Prostate gland (tissue), 2 donors: ENCODE measurements around the gene CD27.

ENCODE experiments used
- CTCF ChIP-seq, 4 experiments: fragments of 200-600 bp in 2 of 4; fragments of 450-650 bp in 2 of 4; sonication (generic) in 2 of 4; IDR thresholded peaks; 1 replicate in 3 of 4; 2 replicates in 1 of 4; pipeline ENCODE4 v1.5.1; 2016 to 2019; ENCODE audit warnings: antibody characterized with exemption in 4 of 4, mild to moderate bottlenecking in 2 of 4, moderate library complexity in 2 of 4
- POLR2A ChIP-seq: fragments of 450-650 bp; IDR thresholded peaks from one replicate; pipeline ENCODE4 v1.6.1; 2016; ENCODE audit warnings: antibody characterized with exemption, mild to moderate bottlenecking
- POLR2AphosphoS5 ChIP-seq: sonication (generic); formaldehyde crosslinking; IDR thresholded peaks from one replicate; pipeline ENCODE4 v1.6.1; 2017; ENCODE audit warnings: antibody characterized with exemption

- TF ChIP-seq POLR2A (no peak), CTCF (IDR thresholded peaks at IDR 0.05) (no peak), POLR2AphosphoS5 (no peak)
Observed at GRCh38 chr12:6472491-6472890, 27.7 kb downstream of the CD27 start.
